GM19467 (cell line): ENCODE measurements around the gene DMRT1.
"Not testable (repeated sequence)": the region's sequence is repeated elsewhere in the genome, so short reads cannot be mapped to it uniquely, and the experiment has no call there.

Source experiments
- ATAC-seq: cut with Tn5 transposase; IDR thresholded peaks from one replicate; pipeline ENCODE4 v1.9.1; 2021; ENCODE audit warnings: mild to moderate bottlenecking, moderate library complexity; ENCODE audit not compliant: unreplicated experiment

The DMRT1 gene

DNA sequence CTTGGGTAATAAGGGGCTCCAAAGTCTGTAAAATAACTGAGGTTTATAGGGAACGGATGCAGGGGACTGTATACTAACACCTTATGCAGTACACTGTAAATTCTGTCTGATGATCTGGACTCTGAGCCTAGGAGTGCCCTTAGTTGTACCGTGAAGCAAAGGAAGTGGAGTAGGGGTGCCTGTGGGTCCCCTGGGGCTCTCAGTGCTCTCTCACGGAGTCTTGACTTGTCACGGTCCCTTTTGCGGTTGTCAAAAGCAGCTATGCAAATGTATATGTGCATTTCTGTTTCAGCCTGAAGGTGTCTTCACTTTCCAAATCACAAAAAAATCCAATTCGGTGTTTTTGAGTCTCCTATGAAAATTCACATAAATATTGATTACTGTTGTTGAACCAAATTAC is 17.8 kb downstream of the DMRT1 start:
- ATAC-seq = peak; percentile 100

- ATAC-seq = no peak
Observed at GRCh38 chr9:860706-861105, 19.2 kb downstream of the DMRT1 start.

DNA sequence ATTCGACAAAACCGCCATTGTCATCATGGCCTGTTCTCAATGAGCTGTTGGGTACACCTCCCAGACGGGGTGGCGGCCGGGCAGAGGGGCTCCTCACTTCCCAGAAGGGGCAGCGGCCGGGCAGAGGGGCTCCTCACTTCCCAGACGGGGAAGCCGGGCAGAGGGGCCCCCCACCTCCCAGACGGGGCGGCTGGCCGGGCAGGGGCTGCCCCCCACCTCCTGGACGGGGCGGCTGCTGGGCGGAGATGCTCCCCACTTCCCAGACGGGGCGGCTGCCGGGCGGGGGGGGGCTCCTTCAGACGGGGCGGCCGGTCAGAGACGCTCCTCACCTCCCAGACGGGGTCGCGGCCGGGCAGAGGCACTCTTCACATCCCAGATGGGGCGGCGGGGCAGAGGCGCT is 20.0 kb downstream of the DMRT1 start:
- ATAC-seq = not testable (repeated sequence)

- ATAC-seq = no peak
Observed at GRCh38 chr9:875119-875962, 33.8 kb downstream of the DMRT1 start.

GRCh38 chr9:876425-876824 is 34.9 kb downstream of the DMRT1 start:
- ATAC-seq = no peak

DNA sequence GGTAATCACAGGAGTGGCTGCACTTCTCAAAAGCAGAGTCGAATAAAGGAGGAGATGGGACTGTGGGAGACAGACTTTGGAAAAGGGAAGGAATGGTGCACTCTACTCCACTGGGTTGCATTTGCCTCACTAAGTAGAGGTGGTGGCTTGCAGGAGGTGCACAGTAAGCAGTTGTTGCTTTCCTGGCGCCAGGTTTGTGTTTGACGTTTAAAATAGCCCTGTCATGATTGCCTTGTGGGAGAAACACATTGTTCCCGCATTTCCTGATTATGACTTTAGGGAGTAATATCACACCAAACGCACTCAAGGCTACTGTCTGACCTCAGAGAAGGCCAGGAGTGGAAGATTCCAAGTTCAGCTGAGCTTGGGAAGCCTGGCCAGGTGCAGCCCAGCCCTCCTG is 36.7 kb downstream of the DMRT1 start:
- no peak for ATAC-seq

DNA sequence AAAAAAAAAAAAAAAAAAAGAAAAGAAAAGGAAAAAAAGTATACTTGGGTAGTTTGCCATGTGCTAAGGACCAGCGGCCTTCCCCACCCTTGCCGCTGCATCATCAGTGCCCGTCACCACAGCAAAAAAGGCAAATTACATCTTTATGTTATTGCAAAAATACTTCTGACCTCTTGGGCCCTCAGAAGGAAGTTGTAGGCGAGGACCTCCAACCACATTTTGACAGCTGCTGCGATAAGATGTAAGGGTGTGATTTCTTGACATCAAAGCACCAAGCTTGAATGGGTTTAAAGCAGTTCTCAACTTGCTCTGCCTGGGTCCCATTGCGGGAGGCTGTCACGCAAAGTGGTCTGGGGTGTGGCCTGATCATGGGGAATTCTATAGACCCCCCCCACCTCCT is 39.2 kb downstream of the DMRT1 start:
- no peak for ATAC-seq

GRCh38 chr9:882416-882924 is 41.0 kb downstream of the DMRT1 start:
- ATAC-seq = no peak

DNA sequence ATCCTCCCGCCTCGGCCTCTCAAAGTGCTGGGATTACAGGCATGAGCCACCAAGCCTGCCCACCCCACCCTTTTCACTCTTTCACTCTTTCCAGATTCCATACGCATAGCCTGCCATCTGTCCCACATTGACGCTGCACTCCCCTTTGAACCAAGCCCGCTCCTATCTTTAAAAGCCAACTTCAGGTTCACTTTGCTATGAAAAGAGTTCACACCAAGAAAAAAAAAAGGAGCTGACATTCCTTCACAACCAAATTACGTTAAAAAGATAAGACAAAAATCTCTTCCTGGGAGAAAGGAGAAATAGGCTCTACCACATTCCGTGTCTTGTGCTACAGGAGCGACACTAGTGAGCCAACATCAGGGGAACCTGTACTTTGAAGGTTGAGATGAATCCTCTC is 41.5 kb downstream of the DMRT1 start:
- no peak for ATAC-seq

- no peak for ATAC-seq
Observed at GRCh38 chr9:886886-887285, 45.4 kb downstream of the DMRT1 start.

- ATAC-seq = no peak
Observed at GRCh38 chr9:892123-892522, 50.6 kb downstream of the DMRT1 start.

DNA sequence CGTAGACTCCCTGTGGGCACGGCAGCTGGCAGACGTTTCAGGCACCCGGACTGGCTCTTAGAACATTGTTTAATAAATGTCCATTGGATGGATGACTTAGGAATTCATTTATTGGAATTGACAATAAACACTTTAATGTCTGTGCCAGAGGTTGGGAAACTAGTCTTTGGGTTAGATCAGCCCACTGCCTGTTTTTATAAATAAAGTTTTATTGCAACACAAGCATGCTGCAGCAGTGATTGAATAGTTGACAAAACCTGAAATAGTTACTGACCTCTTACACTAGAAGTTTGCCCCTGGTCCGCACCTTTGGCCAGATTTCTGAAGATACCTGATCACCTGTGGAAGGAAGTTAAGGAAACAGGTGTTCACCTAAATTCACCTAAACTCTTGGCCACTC is 51.6 kb downstream of the DMRT1 start:
- ATAC-seq = no peak

DNA sequence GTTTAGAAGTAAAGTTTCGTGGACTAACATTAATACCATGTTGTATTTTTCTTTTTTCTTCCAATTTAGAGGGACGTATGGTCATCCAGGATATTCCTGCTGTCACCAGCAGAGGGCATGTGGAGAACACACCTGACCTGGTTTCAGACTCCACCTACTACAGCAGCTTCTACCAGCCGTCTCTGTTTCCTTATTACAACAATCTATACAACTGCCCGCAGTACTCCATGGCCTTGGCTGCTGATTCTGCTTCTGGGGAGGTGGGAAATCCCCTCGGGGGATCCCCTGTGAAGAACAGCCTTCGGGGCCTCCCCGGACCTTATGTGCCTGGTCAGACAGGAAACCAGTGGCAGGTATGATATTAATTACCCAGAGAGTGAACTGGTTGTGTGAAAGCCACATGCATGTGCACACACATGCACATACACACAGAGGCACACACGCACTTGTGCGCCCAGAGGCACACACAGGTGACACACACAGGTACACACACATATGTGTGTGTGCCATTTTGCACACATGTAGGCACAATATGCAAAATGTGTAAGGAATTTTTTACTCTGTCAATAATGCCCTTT is 52.4 kb downstream of the DMRT1 start:
- peak; percentile 99 for ATAC-seq

GRCh38 chr9:899440-900184 is 58.1 kb downstream of the DMRT1 start:
- ATAC-seq = no peak

DNA sequence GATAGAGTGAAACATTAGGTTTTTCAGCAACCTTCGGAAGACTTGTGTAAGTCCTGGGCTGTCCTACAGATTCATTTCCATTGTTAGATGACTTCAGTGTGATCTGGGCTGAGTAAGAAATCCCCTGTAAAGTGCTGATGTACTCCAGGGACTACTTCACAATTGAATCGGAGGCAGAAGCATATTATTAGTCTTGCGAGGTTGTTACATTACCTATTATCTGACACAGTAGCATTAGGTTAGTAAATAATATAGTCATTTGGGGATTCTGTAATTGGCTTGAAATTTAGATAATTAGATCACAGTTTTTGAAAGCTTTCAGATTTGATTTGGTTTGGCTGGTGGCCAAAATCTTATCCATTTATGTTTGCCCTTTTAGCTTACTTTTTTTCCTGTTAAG is 62.4 kb downstream of the DMRT1 start:
- ATAC-seq = no peak

- no peak for ATAC-seq
Observed at GRCh38 chr9:905906-906305, 64.4 kb downstream of the DMRT1 start.

DNA sequence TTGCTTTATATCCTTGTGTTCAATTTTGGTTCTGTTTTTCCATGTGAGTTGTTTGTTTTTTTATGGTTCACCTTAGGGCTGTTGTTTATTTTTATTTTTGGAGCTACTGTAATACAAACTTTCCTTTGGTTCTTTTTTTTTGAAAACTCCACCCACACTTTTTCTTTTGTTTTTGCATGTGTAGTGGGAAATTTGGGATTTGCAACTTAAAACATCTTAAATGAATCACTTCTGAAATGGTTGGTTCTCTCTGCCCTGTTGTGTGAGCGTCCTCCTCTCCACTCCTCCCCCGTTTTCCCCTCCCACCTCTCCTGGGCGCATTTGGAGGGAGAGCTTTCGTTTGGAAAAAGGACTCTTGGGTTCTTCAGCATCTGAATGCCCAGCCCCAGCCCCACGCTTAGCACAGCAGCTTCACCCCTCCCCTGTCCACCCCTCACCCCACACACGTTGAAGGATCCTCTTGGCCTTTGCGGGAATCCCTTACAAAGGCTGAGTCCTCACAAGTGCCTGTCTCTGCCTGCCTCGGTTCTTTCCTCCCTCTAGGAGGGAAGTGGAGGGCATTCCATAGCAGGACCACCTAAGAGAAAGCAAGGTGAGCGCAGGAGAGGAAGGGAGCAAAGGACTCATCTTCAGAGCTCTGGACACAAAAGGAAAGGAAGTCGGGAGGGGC is 67.2 kb downstream of the DMRT1 start:
- no peak for ATAC-seq

DNA sequence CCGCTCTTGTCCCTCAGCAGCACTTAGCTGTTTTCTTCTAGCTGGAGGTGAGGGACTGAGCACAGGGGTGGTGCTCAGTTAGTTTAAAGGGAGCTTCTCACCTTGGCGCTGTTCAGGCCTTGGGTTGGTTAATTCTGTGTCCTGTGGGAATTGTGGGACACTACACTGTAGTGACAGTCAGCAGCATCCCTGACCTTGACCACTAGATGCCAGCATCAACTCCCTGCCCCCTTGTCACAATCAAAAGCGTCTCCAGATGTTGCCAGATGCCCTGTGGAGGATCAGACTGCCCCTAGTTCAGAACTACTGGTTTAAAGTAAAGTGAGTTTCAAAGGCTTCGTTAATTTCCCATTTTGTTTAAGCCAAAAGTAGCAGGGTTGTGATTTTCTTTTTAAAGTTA is 69.5 kb downstream of the DMRT1 start:
- ATAC-seq = no peak

DNA sequence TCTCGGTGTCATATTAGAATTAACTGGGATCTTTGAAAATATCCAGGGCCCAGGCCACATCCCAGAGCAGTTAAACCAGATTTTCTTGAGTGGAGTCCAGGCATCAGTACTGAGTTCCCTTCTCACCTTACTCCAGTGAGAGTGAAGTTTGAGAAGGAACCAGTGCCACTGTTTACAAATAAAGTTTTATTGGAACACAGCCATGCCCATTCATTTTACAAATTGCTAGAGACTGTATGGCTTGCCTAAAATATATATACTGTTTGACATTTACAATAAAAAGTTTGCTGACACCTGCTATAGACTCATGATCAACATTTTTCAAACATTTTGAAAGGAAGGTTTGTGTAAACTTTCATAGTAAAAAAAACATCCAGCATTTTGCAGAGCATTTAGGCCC is 71.3 kb downstream of the DMRT1 start:
- no peak for ATAC-seq

- ATAC-seq = not testable (repeated sequence)
Observed at GRCh38 chr9:913526-913925, 72.0 kb downstream of the DMRT1 start.

GRCh38 chr9:917730-918129 is 76.2 kb downstream of the DMRT1 start:
- ATAC-seq = no peak
